Jurkat, Clone E6-1 (cell line): ENCODE data around the gene NPAP1. TPM values are rescaled to one million over a fixed set of nuclear protein-coding genes. Genes with fewer than 3 reads are reported as not detected.
"Not testable (repeated sequence)": the region's sequence is repeated elsewhere in the genome, so short reads cannot be mapped to it uniquely, and the experiment has no call there.

Source experiments
- DNase-seq: peaks from one replicate; pipeline ENCODE4 v3.0.0-alpha.2; 2011; ENCODE audit warnings: low read depth, low spot score
- H3K4me3 ChIP-seq: 2 replicates; pipeline ENCODE4 v1.5.1; 2011; ENCODE audit warnings: mild to moderate bottlenecking, low read length, control low read depth, moderate library complexity
- polyA plus RNA-seq: library from polyadenylated mRNA; unstranded; fragments of >200 nt; gene quantifications from one replicate; pipeline ENCODE4 v1.2.1, GENCODE V29; 2012; ENCODE audit warnings: missing spikeins; ENCODE audit not compliant: insufficient read length, insufficient read depth

Gene NPAP1, protein sequence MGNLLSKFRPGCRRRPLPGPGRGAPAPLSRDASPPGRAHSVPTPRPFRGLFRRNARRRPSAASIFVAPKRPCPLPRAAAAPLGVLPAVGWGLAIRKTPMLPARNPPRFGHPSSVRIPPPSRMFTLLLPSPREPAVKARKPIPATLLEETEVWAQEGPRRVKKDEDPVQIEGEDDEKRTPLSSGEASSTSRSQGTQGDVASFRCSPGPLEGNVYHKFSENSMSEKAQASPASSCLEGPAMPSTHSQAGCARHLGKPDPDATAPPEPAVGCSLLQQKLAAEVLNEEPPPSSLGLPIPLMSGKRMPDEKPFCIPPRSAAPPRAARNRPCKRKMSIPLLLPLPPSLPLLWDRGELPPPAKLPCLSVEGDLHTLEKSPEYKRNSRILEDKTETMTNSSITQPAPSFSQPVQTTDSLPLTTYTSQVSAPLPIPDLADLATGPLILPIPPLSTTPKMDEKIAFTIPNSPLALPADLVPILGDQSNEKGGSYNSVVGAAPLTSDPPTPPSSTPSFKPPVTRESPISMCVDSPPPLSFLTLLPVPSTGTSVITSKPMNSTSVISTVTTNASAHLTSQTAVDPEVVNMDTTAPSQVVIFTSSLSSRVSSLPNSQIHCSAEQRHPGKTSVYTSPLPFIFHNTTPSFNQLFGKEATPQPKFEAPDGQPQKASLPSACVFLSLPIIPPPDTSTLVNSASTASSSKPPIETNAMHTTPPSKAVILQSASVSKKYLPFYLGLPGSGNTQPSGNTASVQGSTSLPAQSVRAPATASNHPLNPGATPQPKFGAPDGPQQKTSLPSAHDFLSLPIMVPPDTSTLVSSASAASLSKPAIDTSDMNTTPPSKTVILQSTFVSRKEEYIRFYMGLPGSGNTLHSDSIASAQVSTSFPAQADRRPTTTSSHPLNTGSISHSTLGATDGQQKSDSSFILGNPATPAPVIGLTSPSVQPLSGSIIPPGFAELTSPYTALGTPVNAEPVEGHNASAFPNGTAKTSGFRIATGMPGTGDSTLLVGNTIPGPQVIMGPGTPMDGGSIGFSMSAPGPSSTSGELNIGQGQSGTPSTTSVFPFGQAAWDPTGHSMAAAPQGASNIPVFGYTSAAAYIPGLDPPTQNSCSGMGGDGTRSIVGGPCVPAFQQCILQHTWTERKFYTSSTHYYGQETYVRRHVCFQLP
- polyA plus RNA-seq: not detected

DNA sequence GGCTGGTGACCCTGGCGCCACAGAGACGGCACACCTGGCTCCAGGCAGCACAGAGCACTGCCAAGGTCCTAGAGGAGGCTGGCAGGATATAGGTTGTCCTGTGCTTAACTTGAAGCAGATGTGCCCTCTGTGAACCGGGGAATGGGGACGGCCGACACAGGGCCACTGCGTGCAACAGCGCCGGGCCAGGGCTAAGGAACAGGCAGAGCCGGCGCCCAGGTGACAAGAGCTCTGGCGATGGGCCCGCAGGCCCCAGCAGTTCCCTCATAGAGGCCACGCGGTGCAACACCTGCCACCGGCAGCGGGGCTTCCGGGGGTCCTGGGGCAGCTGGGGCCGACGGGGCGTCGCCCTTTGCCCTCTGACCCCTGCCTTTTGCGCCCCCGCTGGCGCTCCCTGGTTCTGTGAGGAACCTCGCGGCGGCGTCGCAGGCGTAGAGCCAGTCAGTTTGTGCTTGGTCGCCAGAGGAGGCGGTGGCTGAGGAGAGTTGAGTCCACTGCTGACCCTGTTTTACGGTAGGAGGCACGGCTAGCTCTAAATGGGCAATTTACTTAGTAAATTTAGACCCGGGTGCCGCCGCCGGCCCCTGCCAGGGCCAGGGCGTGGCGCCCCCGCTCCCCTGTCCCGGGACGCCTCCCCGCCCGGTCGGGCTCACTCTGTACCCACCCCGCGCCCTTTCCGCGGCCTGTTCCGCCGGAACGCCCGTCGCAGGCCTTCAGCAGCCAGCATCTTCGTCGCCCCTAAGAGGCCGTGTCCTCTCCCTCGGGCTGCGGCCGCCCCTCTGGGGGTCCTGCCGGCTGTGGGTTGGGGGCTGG lies at the start of gene NPAP1:
NPAP1 (plus strand) TSS at position 444 of the 813 bp plus-strand sequence; CDS start at position 537, 93 bp downstream.
- DNase-seq: no peak
- H3K4me3 ChIP-seq: no peak within 1 kb of the TSS

DNA sequence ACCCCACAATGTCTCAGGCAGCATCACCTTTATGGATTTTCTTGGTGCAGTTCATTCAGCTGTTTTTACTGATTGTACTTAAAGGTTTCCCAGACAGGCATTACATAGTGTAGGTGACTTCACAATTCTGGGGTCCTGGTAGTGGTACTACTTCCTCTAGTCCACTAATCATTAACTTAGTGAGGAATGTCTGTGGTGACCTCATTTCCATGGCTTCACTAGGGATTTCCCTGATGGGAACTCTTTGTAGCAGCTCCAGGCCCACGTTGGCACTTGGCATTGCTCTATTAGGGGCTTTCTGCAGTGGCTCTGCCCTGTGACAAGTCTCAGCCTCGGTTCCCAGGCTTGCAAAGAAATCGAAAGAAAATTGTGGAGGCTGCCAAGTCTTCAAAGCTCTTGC lies 48.1 kb upstream of the NPAP1 start:
- DNase-seq: no peak
- H3K4me3 ChIP-seq: no peak overlapping the region

DNA sequence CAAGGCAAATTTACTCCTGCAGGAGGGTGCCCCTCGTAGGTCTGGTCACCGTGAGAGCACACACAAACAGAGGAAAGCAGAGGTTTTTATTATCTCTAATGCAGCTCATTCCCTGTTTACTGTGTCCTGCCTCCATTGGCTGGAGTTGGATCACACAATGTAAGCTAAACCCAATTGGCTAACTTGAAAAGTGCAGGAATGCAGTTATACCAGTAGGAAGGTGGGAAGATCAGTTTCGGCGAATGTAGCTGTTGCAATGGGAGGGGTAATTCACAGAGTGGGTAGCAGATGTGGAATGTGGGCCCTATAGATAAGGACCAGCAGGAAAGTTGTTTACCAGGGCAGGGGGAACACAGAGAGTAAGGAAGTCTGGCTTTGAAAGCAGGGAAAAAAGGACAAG lies 42.5 kb upstream of the NPAP1 start:
- H3K4me3 ChIP-seq: no peak overlapping the region
- DNase-seq: no peak

DNA sequence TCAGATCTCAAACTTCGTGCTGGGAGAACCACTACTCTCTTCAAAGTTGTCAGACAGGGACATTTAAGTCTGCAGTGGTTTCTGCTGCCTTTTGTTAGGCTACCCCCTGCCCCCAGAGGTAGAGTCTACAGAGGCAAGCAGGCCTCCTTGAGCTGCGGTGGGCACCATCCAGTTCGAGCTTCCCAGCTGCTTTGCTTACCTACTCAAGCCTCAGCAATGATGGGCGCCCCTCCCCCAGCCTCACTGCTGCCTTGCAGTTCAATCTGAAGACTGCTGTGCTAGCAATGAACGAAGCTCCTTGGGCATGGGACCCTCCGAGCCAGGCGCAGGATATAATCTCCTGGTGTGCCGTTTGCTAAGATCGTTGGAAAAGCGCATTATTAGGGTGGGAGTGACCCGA lies 36.2 kb upstream of the NPAP1 start:
- H3K4me3 ChIP-seq, DNase-seq: not testable (repeated sequence)

DNA sequence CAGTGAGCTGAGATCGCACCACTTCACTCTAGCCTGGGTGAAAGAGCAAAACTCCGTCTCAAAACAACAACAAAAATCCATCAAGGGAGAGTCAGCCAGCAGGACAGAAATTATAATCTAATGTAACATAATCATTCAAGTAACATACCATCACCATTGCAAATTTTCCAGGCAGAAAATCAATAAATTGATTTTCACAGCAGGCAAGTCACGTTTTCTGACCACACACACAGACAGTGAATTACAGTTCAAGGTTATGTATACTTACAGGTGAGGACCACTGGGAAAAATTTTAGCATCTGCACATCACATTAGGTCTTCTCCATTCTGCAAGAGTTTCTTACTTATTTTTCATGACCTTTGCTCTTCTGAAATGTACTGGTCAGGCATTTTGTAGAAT lies 29.9 kb upstream of the NPAP1 start:
- no peak for DNase-seq

DNA sequence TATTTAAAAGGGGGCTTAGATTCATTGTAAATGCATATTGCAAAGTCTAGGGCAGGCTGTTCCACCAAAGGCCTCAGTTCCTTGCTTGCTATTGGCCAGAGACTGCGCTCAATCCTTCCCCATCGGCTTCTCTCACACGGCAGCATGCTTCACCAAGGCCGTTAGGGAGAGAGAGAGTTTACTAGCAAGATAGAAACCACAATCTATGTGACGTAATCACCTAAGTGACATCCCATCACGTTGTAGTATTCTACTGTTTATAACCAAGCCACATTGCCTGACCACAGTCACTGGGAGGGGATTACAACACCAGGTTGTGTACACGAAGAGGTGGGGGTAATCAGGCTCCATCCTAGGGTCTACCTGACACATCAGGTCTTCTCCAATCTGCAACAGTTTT lies 16.0 kb upstream of the NPAP1 start:
- peak; percentile 67 for DNase-seq
- H3K4me3 ChIP-seq: no peak overlapping the region

More for the DNA sequence above, 29.9 kb upstream of the NPAP1 start:
- no peak overlapping the region for H3K4me3 ChIP-seq

DNA sequence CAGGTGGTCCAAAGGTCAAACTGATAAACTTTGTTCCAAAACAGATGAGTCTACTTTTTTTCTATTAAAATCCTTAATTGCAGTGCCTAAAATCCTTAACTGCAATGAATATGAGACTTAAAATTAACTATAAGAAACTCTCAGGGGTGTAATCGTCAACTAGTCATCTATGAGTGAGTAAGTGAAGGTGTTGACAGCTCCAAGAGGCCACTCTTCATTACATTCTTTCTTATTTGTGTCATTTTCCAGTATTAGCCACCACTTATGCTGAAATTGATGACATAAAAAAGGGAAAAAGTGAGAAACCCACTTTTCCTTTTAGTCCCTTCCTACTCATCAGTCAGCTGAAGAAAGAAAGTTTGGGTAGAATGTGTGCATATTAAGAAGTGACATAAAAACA lies 12.6 kb upstream of the NPAP1 start:
- DNase-seq: no peak
- no peak overlapping the region for H3K4me3 ChIP-seq

DNA sequence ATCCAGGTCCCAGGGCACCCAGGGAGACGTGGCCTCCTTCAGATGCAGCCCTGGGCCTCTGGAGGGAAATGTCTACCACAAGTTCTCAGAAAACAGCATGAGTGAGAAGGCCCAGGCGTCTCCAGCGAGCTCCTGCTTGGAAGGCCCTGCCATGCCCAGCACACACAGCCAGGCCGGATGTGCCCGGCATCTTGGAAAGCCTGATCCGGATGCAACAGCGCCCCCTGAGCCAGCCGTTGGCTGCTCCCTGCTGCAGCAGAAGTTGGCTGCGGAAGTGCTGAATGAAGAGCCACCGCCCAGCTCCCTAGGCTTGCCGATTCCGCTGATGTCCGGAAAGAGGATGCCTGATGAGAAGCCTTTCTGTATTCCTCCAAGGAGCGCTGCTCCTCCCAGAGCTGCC lies 856 bp downstream of the NPAP1 start:
- no peak overlapping the region for H3K4me3 ChIP-seq
- DNase-seq: no peak

DNA sequence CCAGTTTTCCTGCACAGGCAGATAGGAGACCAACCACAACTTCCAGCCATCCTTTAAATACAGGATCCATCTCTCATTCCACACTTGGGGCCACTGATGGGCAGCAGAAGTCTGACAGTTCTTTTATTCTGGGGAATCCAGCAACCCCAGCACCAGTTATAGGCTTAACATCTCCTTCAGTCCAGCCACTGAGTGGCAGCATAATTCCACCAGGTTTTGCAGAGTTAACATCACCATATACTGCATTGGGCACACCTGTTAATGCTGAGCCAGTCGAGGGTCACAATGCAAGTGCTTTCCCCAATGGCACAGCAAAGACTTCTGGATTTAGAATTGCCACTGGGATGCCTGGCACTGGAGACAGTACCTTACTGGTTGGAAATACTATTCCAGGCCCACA lies 2.9 kb downstream of the NPAP1 start:
- no peak overlapping the region for H3K4me3 ChIP-seq
- DNase-seq: peak; percentile 69

DNA sequence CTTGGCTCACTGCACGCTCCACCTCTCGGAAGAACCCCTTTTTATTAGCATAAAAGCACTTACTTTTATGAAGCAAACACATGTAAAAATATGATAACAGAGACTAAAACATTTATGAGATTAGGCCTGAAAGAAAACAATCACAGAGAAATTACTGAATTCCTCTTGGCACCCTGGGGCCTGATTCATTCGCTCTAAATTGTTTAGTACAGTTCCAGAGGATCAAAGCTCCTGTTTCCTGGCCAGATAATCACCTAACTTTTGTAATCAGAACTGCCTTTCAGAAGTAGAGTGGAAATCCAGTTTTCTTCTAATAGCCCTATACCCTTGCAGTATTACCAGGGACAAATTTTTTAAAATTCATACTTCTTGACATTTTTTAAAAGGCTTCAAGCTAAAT lies 6.4 kb downstream of the NPAP1 start:
- no peak for DNase-seq
- H3K4me3 ChIP-seq: no peak overlapping the region

DNA sequence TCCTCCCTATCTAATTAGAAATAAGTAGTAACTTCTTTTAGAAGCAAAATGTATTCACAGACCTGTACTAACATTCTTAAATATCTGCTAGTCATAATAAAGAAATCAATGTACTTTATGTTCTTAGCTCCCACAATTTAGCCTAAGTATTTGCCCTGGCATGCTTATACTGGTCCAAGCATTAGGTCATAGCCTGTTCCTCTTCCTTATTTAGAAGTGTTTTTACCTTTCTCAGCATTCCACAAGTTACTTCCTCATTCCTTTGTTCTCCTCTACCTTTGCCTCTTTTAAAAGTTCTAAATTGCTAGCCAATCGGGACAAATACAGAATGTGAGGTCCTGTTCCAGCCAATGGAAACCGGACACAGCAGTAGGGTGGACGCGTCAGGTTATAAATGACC lies 7.3 kb downstream of the NPAP1 start:
- H3K4me3 ChIP-seq, DNase-seq: not testable (repeated sequence)

DNA sequence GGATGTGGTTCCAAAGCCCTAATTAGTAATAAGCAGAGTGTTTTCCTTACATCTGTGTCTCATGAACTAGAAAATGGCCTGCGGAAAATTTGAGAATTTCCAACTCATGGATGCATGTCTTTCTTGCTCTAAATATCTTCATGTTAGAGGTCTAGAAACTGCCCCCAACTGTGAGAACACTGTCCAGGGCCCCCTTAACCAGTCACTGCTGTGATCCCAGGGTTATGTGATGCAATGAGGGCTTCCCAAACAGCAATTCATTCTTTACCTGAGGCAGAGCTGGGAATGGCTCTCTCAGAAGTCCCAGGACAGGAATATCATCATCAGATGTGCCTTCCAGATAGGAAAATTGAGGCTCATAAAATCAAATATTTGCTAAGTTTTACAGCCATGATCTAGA lies 8.2 kb downstream of the NPAP1 start:
- DNase-seq: no peak
- H3K4me3 ChIP-seq: no peak overlapping the region

DNA sequence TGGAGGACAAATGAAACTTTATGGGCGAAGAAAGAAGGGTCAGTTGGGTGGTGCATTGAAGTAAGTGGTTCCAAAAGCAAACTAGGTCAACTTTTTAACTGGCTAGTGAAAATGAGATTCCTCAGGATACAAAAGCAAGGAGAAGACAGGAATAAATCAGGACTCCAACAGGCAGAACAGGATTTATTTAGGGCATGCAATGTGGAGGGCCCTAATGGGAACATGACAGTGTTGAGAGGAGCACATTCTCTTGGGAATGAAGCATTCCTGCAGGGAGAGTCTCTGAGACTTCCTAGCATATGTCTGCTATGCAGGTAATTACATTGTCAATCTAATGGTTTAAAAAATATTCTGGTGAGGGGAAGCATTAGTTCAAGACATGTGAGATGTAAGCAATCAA lies 8.7 kb downstream of the NPAP1 start:
- no peak for DNase-seq
- H3K4me3 ChIP-seq: no peak overlapping the region

DNA sequence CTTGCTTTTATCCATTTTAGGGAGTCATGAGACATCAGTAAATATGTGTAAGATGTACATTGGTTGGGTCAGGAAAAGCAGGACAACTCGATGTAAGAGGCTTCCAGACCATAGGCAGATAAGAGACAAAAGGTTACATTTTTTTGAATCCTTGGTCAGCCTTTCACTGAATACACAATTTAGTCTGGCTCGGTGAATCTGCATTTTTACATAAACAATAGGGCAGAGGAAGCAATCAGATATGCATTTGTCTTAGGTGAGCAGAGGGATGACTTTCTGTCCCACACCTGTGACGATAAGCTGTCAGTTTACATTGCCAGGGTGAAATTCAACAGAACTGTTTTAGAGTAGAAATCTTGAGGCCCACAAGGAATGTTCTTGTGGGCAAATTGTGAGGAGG lies 20.6 kb downstream of the NPAP1 start:
- DNase-seq: no peak
- H3K4me3 ChIP-seq: no peak overlapping the region

DNA sequence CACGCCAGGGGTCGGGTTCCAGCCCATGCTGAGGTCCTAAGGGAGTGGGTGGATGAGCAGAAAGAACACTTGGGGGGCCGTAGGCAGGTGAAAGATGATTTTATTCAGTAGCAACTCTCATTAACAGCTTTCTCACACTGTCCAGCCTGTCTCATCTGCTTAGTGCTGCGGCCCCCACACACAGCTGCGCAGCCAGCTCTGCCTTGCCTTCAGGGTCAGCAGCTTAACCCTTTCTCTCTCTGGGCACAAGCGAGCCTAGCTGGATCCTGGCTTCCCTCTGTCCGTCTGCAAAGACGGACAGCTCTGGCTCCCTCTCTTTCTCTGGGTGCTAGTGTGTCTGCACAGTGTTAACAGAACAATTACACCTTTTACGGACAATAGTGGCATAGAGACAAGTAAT lies 21.3 kb downstream of the NPAP1 start:
- no peak overlapping the region for H3K4me3 ChIP-seq
- DNase-seq: no peak

DNA sequence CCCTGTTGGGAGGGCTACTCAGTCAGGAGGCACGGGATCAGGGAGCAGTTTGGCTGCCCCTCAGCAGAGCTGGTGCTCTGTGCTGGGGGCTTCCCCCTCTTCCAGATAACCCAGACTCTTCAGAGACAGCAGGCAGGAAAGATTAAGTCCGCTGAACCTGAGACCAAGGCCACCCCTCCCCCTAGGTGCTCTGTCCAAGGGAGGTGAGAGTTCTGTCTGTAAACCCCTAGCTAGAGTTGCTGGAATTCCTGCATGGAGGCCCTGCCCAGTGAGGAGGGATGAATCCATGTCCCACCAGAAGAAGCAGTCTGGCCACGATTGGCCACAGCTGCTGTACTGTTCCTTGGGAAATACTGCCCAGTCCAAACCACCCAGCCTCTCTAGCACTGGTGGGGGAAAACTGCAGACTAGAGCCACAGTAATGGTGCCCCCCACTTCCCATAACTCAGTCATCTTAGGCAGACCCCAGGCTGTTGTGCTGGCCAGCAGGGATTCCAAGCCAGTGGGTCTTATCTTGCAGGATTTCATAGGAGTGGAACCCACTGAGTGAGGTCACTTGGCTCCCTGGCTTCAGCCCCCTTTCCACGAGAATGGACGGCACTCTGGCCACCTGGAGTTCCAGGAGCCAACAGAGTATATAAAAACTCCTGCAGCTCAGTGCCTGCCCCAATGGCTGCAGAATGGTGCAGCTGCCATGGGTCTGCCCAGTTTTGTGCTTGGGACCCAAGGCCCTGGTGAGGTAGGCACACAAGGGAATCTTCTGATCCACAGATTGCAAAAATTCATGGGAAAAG lies 42.9 kb downstream of the NPAP1 start:
- H3K4me3 ChIP-seq: no peak overlapping the region
- DNase-seq: no peak

DNA sequence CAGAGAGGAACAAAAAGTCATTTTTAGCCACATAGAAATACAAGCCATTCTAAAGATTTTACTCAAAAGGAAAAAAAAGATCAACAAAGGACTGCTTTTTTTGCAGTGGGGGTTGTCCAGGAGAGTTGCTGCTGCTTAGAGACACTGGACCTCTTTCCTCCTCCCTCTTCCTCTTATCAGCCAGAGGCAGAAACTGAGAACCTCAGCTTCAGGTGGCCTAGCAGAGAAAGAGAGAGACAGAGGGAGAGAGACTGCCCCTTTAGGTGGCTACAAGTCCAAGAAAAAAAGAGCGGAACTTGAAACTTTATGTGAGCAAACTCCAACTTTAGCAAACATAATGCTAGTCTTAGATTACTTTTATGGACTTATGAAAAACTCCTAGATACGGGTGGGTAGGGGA lies 54.2 kb downstream of the NPAP1 start:
- DNase-seq: no peak
- no peak overlapping the region for H3K4me3 ChIP-seq
